SKM-1 (cell line): ENCODE measurements around the gene CD300LG.

Experiments used
- DNase-seq: peaks from one replicate; lab custom pipeline; 2025; ENCODE audit not compliant: unreplicated experiment; lab: John Stamatoyannopoulos, UW

Gene CD300LG

DNA sequence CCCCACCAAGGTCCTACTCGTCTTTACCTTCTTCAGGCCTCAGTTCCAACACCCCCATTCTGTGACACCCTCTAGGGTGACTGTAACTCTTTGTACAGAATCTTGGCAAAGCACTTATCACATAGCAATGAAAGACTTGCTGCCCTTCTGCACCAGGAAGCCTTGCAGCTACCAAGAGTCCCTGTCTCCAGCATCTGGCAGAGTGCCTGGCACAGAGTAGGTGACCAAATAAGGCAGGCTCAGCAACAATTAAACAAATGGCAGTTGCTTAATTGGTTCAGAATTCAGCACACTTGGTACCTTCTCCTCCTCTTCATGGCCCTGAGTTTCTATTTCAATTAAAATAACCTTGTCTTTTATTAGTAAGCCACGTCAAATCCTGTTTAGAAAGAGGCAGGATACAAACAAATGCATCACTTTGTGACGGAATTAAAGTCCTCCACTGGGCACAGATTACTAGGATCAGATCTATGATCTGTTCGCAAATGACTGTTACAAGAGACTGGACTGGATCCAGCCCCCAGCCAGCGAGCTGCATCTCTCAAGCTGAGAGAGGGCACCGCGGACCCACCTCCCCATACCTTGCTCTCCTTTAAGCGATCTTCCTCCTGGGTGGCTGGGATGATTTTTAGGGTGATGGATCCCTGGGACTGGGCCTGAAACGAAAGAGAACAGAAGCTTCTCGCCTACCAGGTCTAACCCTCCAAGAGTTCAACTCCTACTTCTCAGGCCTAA lies 23.5 kb upstream of the CD300LG start:
- DNase-seq = no peak

DNA sequence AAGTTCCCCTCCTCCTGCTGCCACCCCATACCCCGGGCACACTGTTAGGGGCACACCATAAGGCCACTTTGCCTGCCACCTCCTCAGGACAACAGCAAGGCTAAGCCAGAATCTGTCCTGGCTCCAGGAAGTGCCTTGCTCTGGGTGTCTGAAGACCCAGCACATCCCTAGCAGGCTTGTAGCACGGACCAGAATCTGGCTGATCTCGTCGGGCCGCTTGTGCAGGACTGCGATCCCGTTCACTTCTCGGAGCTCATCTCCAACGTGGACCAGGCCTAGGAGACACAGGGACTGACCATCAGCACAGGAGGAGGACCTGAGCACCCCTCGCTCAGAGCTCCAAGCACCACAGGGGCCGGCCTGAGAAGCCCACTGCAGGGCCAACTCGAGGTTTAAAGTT lies 21.4 kb upstream of the CD300LG start:
- no peak for DNase-seq

DNA sequence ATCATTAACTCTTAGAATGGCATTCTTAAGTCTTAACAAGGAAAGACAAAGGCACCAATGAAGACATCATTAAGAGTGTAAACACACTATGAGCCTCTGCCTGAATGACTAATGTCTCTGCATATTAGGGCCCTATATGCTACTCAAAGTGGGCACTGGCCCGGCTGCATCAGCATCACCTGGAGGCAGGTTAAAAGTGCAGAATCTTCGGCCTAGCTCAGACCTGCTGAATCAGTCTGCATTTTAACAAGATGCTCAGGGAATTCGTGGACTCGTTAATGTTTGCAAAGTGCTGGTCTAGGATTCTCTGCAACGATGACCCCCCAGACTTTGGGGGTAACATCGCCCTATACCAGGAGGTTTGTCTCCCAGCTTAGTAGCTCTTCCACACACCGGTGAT lies 20.8 kb upstream of the CD300LG start:
- DNase-seq = no peak

DNA sequence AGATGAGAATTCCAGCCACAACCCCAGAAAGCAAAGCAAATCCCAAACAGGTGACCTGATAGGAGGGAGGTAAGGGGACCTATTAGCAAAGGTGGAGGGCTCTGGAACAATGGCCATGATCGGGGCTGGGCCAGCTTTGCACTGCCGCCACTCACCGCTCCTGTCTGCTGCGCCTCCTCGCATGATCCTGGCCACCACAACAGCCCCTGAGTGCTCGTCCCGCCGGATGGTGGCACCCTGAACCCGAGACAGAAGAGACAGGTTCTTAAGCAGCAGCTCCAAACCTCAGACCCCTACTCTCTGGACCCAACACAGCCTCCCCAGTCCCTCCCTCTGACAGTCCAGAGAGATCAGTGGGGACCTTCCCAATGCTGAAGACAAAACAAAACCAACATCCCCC lies 19.4 kb upstream of the CD300LG start:
- no peak for DNase-seq

DNA sequence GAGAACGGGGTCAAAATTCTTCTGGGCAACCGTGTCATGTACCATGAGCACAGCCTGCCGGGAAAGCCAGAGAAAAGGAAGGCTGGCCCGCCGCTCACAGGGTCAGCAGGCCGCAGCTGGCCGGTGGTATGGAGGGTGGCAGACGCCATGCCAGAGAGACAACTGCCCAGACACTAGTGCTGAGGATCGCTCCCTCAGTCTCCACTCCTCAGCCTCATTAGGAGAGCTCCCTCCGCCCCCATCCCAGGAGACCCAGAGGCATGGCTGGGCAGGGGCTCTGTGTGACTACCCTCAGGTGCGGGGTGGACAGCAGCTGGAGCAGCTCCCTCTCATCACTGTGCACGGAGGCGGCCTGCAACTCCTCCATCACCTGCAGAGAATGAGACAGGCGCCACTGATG lies 17.2 kb upstream of the CD300LG start:
- DNase-seq = no peak

DNA sequence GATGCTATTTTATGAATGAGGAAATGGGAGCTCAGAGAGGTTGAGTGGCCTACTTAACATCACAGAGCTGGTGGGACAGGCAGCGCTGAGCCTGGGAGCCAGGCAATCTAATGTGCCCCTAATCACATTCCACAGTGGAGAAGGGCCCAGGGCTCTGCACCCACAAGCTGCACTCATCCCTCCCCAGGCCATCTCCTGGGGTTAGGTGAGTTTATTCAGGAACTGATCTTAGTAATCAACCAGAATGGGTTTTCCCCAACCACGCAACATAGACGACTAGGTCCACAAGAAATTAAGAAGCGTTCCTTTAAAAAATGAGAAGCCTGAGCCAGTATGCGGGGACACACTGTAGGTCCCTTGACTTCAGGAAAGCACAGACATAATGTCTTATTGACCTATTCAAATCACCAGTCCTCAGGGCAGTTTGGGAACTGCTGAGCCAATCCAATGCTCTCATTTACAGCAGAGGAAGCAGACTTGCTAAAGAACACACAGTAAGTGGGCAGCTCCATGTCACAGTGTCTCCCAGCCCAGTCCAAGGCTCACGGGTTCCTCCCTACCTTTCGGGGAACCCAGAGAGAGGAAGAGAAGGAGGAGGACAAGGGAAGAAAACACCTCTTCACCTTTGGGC lies 16.4 kb upstream of the CD300LG start:
- DNase-seq = no peak

DNA sequence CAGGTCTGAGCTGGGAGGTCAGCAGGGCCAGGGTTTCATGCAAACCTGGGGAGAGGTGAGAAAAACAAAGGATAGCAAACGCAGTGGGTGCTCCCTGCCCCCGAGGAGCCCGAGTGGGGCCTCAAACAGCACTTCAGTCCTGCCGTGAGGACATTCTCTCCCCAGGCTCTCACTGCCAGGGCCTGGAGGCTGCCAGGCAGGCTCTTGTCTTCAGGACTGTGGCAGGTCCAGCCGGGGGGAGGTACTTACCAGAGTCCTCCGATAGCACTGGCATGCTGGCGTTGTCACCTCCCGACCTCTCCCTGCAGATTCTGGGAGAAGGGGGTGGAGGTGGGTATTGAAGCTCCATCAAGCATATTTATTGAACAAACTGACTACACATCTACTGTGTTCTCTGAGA lies 15.3 kb upstream of the CD300LG start:
- no peak for DNase-seq

DNA sequence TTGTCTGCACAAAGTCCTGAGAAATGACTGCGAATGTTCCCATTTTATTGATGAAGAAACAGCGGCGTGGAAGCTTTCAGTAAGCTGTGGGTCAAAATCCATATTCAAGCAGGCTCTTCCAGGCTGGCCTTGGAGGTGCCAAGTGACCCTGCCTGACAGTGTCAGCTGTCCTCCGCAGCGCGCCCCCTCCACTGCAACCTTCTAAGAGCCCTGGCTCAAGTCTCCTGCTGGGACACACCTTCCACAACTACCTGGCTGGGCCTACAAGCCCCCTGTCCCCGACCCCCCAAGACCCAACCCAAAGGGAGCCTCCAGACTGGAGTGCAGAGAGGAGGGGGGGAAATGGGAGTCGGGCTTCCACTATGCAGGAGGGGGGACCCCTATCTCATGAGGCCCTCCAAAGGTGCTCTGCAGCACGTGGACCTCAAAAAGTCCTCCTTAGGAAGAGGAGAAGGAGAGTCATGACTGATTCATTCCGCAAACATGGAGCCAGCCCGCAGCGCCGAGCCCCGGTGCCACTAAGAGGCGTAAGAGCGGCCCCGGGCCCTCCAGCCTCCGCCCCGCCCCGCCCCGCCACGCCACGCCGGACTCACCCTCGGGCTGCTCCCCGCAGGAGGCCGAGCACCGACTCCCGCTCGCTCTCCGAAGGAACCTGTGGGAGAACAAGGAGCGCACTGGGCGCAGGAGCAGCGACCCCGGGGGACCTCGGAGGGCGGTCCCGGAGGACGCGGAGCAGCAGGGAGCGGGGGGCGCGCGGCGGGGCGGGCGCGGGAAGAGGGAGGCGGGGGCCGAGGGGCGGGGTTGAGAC lies 14.6 kb upstream of the CD300LG start:
- no peak for DNase-seq

DNA sequence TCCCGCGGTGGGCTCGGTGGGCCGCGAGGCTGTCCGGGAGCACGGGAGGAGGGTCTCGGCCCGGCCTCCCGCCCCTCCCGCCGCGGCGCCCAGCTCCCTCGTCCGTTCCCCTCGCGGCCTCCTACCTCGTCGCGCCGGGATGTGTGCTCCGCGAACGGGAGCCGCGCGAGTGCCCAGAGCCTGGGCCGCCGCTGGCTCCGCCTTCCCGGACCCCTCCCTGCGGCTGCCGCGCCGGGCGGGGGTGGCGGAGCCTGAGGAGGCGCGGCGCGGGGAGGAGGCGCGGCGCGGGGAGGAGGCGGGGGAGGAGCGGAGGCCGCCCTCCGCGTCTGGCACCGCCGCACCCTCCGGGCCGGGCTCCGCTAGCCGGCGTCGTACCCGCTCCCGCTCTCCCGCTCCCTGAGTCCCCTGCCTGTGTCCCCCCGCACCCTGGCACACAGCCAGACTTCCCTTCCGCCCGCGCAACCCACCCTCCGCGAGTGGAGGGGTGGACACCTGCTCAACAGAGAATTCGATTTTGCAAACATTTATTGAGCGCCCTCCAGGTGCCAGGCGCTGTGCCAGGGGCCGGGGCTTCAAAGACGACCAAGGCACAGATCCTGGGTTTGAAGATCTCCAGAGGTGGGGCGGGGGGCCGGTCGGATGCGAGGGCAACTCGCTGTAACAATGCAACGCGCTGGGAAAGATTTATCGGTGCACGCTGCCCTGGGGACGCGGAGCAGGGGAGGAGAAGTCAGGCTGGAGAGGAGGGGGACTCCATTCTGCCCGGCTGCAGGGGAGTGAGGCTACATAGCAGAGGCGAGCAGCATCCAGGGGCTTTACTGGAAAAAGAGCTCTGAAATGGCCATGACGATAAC lies 13.8 kb upstream of the CD300LG start, which contains the start of gene MPP3:
TSS of gene MPP3 (minus strand) at position 171 of the 854 bp plus-strand sequence. CDS start 1,240 bp downstream, outside the sequence.
- no peak for DNase-seq

DNA sequence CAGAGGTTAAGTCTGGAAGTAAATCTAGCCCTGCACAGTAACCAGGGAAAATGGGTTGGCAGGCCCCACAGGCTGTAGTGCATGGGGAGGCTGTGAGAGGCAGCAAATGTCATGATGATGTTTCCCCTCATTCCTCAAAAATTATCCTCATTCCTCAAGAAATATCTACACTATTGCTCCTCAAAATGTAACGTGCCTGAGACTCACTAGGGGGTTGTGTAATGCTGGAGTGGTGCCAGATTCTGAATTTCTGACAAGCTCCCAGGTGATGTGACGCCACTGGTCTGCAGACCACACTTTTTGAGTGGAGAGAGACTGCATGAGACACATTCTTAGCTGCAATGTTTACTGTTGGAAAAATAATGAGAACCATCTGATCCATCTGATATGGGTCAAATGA lies 12.9 kb upstream of the CD300LG start:
- DNase-seq = no peak

DNA sequence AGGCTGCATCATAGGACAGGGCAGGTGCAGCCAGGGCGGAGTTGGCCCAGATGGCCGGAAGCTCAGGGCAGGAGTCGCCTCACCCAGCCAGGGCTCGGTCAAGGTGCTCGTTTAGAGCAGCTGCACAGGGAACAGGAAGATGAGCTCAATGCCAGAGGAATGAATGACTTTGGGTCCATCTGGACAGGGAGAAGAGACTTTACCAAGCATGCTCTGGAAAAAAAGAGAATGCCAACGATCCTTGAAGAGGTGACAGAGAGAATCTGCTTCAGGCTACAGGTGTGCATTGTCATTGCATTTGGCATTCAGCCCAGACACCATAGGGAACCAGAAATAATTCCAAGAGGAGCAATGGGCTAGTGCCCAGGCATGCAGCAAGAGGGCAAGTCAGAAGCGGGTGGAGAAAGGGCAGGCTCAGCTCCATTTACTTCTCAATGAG lies 7.3 kb upstream of the CD300LG start:
- no peak for DNase-seq

DNA sequence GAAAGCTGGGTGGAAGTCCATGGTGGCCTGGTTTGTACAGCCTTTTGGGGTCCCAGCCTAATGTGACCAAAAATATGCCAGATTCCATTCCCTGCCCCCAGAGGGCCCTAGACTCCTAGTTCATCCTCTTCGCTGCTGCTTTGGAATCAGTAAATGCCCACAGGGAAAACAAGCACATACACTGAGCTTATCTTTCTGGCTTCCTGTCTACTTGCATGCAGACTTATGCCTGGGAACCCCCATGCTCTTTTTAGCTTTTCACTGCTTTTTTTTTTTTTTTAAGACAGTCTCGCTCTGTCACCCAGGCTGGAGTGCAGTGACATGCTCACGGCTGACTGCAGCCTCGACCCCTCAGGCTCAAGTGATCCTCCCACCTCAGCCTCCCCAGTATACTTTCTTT lies 6.2 kb upstream of the CD300LG start:
- DNase-seq = no peak

DNA sequence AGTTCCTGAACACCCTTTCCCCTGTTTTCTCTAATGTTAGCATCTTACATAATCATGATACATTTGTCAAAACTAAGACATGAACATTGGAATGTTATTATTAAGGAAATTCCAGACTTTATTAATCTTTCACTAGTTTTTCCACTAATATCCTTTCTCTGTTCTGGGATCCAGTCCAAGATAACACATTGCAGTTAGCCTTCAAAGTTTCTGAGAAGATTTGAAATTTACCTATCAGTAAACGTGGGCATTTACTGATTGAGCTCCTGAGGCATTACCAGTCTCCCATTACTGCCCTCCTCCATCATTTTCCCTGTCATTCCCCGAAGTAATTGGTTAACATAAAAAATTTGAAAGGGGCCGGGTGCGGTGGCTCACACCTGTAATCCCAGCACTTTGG lies 5.7 kb upstream of the CD300LG start:
- no peak for DNase-seq

DNA sequence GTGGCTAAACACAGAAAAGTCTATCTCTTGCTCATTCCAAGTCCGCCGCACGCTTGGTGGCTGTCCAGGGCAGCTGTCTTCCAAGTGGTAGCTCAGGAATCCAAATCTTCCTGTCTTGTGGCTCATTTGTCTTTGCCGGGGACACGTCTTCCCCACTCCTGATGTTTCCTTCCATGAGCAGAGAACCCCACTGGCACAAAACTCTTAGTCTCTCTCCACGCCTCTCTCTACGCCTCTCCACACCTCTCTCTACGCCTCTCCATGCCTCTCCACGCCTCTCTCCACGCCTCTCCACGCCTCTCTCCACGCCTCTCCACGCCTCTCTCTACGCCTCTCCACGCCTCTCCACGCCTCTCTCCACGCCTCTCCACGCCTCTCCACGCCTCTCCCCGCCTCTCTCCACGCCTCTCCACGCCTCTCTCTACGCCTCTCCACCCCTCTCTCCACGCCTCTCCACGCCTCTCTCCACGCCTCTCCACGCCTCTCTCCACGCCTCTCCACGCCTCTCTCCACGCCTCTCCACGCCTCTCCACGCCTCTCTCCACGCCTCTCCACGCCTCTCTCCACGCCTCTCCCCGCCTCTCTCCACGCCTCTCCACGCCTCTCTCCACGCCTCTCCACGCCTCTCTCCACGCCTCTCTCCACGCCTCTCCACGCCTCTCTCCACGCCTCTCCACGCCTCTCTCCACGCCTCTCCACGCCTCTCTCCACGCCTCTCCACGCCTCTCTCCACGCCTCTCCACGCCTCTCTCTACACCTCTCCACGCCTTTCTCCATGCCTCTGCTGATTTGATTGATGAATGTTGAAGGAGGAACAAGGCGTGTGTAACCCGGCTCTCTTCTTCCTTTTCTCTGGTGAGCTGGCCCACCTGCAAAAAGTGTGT lies 4.6 kb upstream of the CD300LG start:
- DNase-seq = peak; percentile 18

DNA sequence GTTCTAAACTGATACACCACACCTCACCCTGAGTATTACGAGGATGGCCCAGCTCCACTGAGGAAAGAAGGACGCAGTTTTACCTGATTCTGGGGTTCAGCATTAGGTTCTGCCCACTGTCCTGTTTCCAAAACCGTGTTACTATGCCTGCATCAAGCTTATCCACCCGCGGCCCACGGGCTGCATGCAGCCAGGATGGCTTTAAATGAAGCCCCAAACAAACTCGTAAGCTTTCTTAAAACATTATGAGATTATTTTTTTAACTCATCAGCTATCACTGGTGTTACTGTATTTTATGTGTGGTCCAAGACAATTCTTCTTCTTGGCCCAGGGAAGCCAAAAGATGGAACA lies 4.0 kb upstream of the CD300LG start:
- no peak for DNase-seq

DNA sequence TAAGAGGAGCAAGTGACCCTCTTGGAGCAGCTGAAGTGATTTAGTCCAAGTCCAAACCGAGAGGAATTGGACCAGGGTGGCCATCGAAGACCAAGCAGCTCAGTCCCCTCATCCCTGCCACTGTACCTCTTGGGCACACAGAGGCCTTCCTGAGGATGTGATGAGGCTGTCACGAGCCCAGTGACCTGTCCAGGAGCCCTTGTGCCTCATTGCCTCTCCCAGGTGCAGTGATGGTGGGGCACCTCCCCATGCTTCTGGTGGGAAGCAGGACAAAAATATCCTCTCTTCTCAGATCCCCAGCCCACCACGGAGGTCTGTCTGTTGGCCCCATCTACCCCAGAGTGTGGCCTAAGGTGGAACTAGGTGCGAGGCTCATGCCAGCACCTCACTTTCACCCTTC lies 2.7 kb upstream of the CD300LG start:
- DNase-seq = no peak

DNA sequence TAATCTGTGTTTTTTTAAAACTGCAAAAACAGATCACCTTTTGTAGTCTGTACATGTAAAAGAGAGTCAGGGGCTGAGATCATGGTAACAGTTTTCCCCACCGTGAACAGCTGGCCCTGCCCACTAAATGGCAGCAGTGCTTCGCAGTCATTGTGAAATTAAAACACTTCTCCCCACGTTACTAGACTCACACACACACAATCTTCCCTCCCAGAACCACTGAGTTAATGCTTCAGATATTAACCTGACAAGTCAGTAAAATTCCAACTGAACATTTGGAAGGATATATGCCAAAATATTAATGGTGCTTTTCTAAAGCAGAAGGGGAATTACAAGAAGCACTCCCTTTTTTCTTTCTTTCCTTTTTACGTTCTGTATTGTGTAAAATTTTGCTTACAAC lies 1.2 kb upstream of the CD300LG start:
- DNase-seq = no peak

DNA sequence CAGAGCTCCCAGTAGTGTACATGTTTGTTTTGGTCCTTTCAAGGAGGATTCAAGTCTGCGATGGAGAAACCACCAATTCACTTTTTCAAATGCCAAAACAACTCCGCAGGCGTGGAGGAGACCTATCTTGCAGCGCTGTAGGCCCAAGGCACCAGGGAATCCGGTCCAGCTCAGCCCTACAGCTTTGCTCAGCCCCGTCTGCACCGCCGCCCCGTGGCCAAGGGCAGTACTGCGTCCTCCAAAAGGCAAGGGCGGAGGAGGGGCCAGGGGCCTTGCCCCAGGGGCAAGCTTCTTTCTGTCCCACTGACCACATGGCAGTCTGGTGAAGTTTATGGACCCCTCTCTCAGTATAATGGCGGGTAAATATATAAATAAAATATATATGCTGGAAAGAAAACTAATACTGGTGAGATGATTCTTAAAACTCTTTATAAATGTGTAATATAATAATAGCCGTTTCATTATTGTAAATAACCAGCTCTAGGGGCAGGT lies 709 bp upstream of the CD300LG start:
- peak; percentile 38 for DNase-seq

DNA sequence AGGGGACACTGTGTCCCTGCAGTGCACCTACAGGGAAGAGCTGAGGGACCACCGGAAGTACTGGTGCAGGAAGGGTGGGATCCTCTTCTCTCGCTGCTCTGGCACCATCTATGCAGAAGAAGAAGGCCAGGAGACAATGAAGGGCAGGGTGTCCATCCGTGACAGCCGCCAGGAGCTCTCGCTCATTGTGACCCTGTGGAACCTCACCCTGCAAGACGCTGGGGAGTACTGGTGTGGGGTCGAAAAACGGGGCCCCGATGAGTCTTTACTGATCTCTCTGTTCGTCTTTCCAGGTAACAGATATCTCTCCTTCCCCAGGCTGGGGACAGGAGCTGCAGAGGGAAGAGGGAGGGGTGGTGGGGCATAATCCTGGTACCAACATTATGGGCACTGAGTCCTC lies 1.6 kb downstream of the CD300LG start:
- DNase-seq = no peak

DNA sequence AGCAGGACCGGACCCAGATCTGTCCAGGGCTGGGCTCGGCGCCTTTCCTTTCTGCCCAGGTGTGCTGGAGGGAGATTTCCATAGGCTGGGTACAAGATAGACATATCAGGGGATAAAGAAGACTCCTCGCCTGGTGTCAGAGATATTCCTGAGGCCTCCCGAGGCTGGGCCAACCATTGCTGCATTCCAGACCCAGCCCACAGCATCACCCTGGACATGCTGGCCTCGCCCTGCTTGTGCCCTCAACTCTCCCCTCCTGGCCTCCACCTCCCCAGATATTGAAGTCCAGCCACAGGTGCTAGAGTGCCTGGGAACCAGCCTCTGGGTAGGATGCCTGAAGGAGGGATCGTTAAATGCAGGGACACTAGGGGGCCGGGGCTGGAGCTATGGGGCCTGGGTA lies 2.1 kb downstream of the CD300LG start:
- no peak for DNase-seq
